Astrocyte of the cerebellum (primary cell): Measurements from ENCODE around the gene S100A3.
"Not testable (repeated sequence)": the region's sequence is repeated elsewhere in the genome, so short reads cannot be mapped to it uniquely, and the experiment has no call there.

Source experiments
- DNase-seq: peaks from one replicate; pipeline ENCODE4 v3.0.0-alpha.2; 2011; ENCODE audit warnings: low read depth
- H3K4me3 ChIP-seq: 2 replicates; pipeline ENCODE4 v1.5.1; 2011; ENCODE audit warnings: mild to moderate bottlenecking, low read depth, low read length, moderate library complexity
- CTCF ChIP-seq: IDR thresholded peaks from 2 replicates; pipeline ENCODE4 v1.5.1; 2012; ENCODE audit warnings: low read length, low read depth, moderate library complexity, mild to moderate bottlenecking; ENCODE audit errors: missing control alignments
- in situ Hi-C: cut with HindIII; loops from 2 replicates; pipeline ENCODE4 v1.10.0; 2017; ENCODE audit warnings: low sequenced_read_pairs

The S100A3 gene

GRCh38 chr1:153527683-153528040 lies 21.4 kb downstream of the S100A3 start:
- no peak for TF ChIP-seq CTCF
- in situ Hi-C loops, result no loop called here
- H3K4me3 ChIP-seq, result no peak overlapping the region
- DNase-seq, result no peak

DNA sequence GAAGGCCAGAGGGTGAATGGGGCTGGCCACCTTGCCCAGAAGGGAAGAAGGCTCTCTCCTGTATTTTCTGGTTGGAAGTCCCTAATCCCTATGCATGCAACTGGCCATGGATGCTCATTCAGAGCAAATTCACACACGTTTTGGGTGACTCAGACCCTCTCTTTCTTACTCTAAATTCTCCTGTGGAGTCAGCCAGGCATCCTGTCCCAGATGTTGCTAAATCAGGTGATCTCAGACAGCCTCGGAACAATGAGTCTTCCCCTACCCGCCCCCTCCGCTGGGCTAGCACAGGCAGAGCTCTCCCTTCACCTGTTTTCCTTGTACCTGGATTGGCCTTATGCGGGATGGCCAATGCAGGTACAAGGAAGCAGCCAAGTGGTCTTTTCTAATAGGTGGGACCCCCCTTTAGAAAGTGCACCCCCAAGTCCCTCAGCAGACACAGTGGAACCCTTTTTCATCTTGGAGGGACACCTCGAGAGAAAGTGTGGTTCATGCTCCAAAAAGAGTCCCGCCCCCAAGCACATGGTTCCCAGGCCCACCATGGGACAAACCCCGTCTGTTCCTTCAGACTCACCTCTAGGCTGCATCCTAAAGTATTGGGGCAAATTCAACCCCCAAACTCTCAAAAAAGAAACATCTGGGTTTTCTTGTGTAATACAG lies 21.9 kb downstream of the S100A3 start:
- in situ Hi-C loops, result no loop called here
- DNase-seq, result no peak
- no peak for TF ChIP-seq CTCF
- H3K4me3 ChIP-seq, result no peak overlapping the region

GRCh38 chr1:153526132-153526543 lies 22.9 kb downstream of the S100A3 start:
- no peak overlapping the region for H3K4me3 ChIP-seq
- TF ChIP-seq CTCF, result no peak
- in situ Hi-C loops, result no loop called here
- no peak for DNase-seq

GRCh38 chr1:153525088-153525728 lies 23.9 kb downstream of the S100A3 start:
- in situ Hi-C loops, result no loop called here
- H3K4me3 ChIP-seq, result no peak overlapping the region
- no peak for TF ChIP-seq CTCF
- DNase-seq, result no peak

- in situ Hi-C loops, DNase-seq, H3K4me3 ChIP-seq: not testable (repeated sequence)
Measured at GRCh38 chr1:153522353-153523048, 26.6 kb downstream of the S100A3 start.

- DNase-seq, in situ Hi-C loops, H3K4me3 ChIP-seq: not testable (repeated sequence)
Measured at GRCh38 chr1:153521808-153522207, 27.2 kb downstream of the S100A3 start.

DNA sequence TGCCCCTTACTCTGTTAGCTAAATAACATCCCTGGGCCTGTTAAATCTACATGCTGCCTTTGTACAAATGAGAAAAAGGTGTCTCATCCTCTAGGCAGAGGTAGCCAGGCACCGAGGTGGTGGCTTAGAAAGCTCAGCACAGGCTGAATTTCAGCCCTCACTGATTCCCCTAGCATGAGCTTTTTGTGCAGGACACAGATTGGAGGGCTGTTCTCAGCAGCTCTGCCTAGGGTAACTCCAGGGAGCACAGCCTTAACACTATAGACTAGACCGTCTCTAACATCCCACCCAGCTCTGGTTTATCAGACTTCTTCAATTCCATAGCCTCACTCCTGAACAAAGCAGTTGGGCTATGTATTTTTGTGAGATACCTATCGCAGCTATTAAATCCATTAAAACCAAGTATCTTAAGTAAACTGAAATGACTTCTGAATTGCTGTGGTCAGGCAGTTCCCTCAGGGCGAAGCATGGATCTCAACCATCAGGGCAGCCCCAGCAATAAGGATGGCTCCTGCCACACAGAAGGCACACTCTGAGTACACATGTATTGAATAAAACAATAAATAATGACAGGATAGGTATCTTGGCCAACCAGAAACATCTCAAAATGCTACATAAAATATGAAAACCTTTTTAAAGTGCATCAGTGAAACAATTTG lies 28.1 kb downstream of the S100A3 start:
- DNase-seq, result no peak
- TF ChIP-seq CTCF, result no peak
- in situ Hi-C loops, result no loop called here
- H3K4me3 ChIP-seq, result no peak overlapping the region

DNA sequence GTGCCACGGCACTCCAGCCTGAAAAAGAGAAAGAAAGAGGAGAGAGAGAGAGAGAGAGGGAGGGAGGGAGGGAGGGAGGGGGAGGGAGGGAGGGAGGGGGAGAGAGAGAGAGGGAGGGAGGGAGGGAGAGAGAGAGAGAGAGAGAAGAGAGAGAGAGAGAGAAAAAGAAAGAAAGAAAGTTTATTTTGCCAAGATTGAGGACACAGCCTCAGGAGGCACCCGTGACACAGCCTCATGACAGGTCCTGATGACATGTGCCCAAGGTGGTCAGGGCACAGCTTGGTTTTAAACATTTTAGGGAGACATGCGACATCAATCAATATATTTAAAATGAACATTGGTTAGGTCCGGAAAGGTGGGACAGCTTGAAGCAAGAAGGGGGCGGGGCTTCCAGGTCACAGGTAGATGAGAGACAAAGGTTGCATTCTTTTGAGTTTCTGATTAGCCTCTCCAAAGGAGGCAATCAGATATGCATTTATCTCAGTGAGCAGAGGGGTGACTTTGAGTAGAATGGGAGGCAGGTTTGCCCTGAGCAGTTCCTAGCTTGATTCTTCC lies 28.8 kb downstream of the S100A3 start:
- DNase-seq, in situ Hi-C loops, H3K4me3 ChIP-seq: not testable (repeated sequence)
